ENCODE measurements around the gene PHEX.

Gene PHEX

DNA sequence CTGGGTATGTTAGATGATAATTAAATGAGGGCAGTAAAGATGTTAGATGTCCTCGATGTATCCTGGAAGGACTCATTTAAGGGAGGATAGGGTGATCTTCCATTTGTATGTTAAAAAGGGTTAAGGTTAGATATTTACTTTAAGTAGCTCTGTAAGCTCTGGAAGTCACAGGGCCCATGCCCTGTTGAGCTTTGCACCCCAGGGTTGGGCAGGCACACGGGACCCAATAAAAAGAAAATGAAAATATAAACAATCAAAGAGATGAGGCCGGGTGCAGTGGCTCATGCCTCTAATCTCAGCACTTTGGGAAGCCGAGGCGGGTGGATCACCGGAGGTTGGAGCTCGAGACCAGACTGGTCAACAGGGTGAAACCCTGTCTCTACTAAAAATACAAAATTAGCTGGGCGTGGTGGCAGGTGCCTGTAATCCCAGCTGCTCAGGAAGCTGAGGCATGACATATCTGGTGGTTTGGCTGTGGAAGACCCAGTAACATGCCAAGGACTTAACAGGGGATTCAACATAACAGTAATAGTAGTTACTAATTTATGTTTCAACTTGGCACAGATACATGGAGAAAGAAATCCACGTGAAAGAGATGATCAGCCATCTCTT, 16.9 kb upstream of the PHEX start:
- Histone ChIP-seq H2BK120ac (ENCODE audit: low read depth, low read length) (no peak overlapping the region), H3K18ac (ENCODE audit: low read depth in 1 of 2, low read length in 2 of 2) (no peak overlapping the region), H3K23ac (ENCODE audit: low read length in 2 of 2) (no peak overlapping the region), H3K9me3 (ENCODE audit: control insufficient read depth, low read length) (no peaks in the 10 kb centered on the region), H3K4me1 (ENCODE audit: control insufficient read depth, insufficient read depth, low read depth, low read length) (no peaks in the 10 kb centered on the region), H2AK5ac (ENCODE audit: low read length, severe bottlenecking) (no peak overlapping the region), H3K27ac (ENCODE audit: low read length, poor library complexity, severe bottlenecking) (no peak overlapping the region), H2BK12ac (ENCODE audit: low read length in 2 of 2) (no peak overlapping the region), H3K4ac (ENCODE audit: low read depth in 1 of 2, low read length in 2 of 2) (no peak overlapping the region), H3K4me2 (ENCODE audit: low read length, poor library complexity, severe bottlenecking) (no peak overlapping the region), H3K36me3 (ENCODE audit: control insufficient read depth in 1 of 2, insufficient read depth in 2 of 2, low read depth in 1 of 2, low read length in 2 of 2) (no peaks in the 10 kb centered on the region), H2BK5ac (ENCODE audit: low read depth, low read length, poor library complexity, severe bottlenecking) (no peak overlapping the region), H4K91ac (ENCODE audit: low read length) (no peak overlapping the region), H3K4me3 (ENCODE audit: insufficient read depth in 1 of 2, low read depth in 1 of 2, low read length in 2 of 2) (no peak overlapping the region), H3K79me1 (replicated peaks; ENCODE audit: low read length, poor library complexity, severe bottlenecking) (no peaks in the 10 kb centered on the region), H3K9ac (ENCODE audit: low read length) (no peak overlapping the region), H3K14ac (ENCODE audit: low read length in 2 of 2) (no peak overlapping the region), H4K8ac (ENCODE audit: low read length) (no peak overlapping the region), H3K27me3 (ENCODE audit: control insufficient read depth in 1 of 2, insufficient read depth in 1 of 2, low read length in 2 of 2) (peaks cover 0 to 3% of the 10 kb centered on the region in 2 experiments), H2BK15ac (ENCODE audit: low read depth, poor library complexity, severe bottlenecking) (no peak overlapping the region), H2AFZ (ENCODE audit: low read depth, low read length) (no peak overlapping the region)
- DNase-seq = no peak
- WGBS = 96% methylated on average over 6 of the region's 9 CpGs

DNA sequence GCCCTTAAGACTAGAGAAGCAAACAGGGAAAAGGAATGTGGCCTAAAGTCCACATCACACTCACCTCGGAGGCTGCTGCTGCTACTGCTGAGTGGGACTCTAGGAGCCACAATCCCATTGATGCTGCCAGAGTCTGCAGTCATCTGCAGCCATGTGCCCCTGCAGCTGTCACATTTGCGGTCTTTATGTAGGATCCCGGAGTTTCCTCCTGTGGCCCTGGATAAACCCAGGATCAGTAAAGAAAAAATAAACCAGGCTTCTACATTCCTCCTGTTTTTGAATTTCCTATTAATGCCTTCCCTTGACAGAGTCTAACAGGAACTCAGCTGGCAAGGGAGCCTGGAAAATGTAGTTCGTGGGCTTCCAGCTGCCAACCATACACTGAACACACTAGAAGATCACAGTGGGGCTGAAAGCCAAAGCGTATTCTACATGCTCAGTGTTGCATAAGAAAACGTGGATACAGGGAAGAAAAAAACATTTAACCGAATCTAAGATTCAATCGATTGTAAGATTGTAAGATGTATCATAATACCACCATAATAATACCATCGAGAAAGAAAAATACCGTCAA, 10.3 kb upstream of the PHEX start:
- Histone ChIP-seq H3K23ac (ENCODE audit: low read length in 2 of 2) (no peak overlapping the region), H3K36me3 (ENCODE audit: control insufficient read depth in 1 of 2, insufficient read depth in 2 of 2, low read depth in 1 of 2, low read length in 2 of 2) (no peaks in the 10 kb centered on the region), H3K4me3 (ENCODE audit: insufficient read depth in 1 of 2, low read depth in 1 of 2, low read length in 2 of 2) (no peak overlapping the region), H3K4me2 (ENCODE audit: low read length, poor library complexity, severe bottlenecking) (no peak overlapping the region), H3K9me3 (ENCODE audit: control insufficient read depth, low read length) (no peaks in the 10 kb centered on the region), H3K27me3 (ENCODE audit: control insufficient read depth in 1 of 2, insufficient read depth in 1 of 2, low read length in 2 of 2) (no peaks in the 10 kb centered on the region), H2BK15ac (ENCODE audit: low read depth, poor library complexity, severe bottlenecking) (no peak overlapping the region), H4K8ac (ENCODE audit: low read length) (no peak overlapping the region), H3K79me1 (replicated peaks; ENCODE audit: low read length, poor library complexity, severe bottlenecking) (no peaks in the 10 kb centered on the region), H3K14ac (ENCODE audit: low read length in 2 of 2) (no peak overlapping the region), H3K9ac (ENCODE audit: low read length) (no peak overlapping the region), H2BK120ac (ENCODE audit: low read depth, low read length) (no peak overlapping the region), H2BK12ac (ENCODE audit: low read length in 2 of 2) (no peak overlapping the region), H4K91ac (ENCODE audit: low read length) (no peak overlapping the region), H3K4ac (ENCODE audit: low read depth in 1 of 2, low read length in 2 of 2) (no peak overlapping the region), H2AFZ (ENCODE audit: low read depth, low read length) (no peak overlapping the region), H2BK5ac (ENCODE audit: low read depth, low read length, poor library complexity, severe bottlenecking) (no peak overlapping the region), H3K4me1 (ENCODE audit: control insufficient read depth, insufficient read depth, low read depth, low read length) (no peaks in the 10 kb centered on the region), H3K18ac (ENCODE audit: low read depth in 1 of 2, low read length in 2 of 2) (no peak overlapping the region), H3K27ac (ENCODE audit: low read length, poor library complexity, severe bottlenecking) (no peak overlapping the region), H2AK5ac (ENCODE audit: low read length, severe bottlenecking) (no peak overlapping the region)
- 98% methylated on average over 4 of the region's 10 CpGs for WGBS
- DNase-seq = no peak

DNA sequence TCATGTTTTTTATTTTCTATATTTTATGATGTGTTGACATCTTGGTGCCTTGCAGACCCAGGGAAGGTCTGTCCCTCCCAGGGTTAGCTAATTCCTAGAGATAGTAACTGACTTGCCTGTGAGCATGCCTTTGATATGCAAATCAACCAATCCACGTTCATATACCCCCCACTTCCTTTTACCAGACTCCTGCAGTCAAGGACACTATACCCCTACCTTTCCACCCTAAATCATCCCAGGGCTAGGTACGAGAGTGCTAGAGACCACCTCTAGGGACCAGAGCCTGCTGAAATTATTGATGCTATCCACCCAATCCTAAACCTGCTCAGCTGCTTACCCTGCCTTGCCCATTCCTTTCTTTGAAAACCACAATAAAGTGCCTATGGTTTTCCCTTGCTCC, 7.5 kb upstream of the PHEX start:
- H3K27me3 ChIP-seq (ENCODE audit: control insufficient read depth in 1 of 2, insufficient read depth in 1 of 2, low read length in 2 of 2) = no peaks in the 10 kb centered on the region
- H3K36me3 ChIP-seq (ENCODE audit: control insufficient read depth in 1 of 2, insufficient read depth in 2 of 2, low read depth in 1 of 2, low read length in 2 of 2) = no peaks in the 10 kb centered on the region
- no peak overlapping the region for H3K14ac ChIP-seq (ENCODE audit: low read length in 2 of 2)
- no peaks in the 10 kb centered on the region for H3K79me1 ChIP-seq (replicated peaks; ENCODE audit: low read length, poor library complexity, severe bottlenecking)
- no peak overlapping the region for H3K4ac ChIP-seq (ENCODE audit: low read depth in 1 of 2, low read length in 2 of 2)
- H2AK5ac ChIP-seq (ENCODE audit: low read length, severe bottlenecking) = no peak overlapping the region
- no peak overlapping the region for H4K8ac ChIP-seq (ENCODE audit: low read length)
- H3K9ac ChIP-seq (ENCODE audit: low read length) = no peak overlapping the region
- no peak overlapping the region for H3K18ac ChIP-seq (ENCODE audit: low read depth in 1 of 2, low read length in 2 of 2)
- H3K4me3 ChIP-seq (ENCODE audit: insufficient read depth in 1 of 2, low read depth in 1 of 2, low read length in 2 of 2) = no peak overlapping the region
- no peak overlapping the region for H2BK120ac ChIP-seq (ENCODE audit: low read depth, low read length)
- 50% methylated on average over 2 of the region's 2 CpGs for WGBS
- H3K27ac ChIP-seq (ENCODE audit: low read length, poor library complexity, severe bottlenecking) = no peak overlapping the region
- H2BK5ac ChIP-seq (ENCODE audit: low read depth, low read length, poor library complexity, severe bottlenecking) = no peak overlapping the region
- no peak for DNase-seq
- H3K4me1 ChIP-seq (ENCODE audit: control insufficient read depth, insufficient read depth, low read depth, low read length) = no peaks in the 10 kb centered on the region
- no peaks in the 10 kb centered on the region for H3K9me3 ChIP-seq (ENCODE audit: control insufficient read depth, low read length)
- no peak overlapping the region for H4K91ac ChIP-seq (ENCODE audit: low read length)
- H3K23ac ChIP-seq (ENCODE audit: low read length in 2 of 2) = no peak overlapping the region
- H2BK15ac ChIP-seq (ENCODE audit: low read depth, poor library complexity, severe bottlenecking) = no peak overlapping the region
- H3K4me2 ChIP-seq (ENCODE audit: low read length, poor library complexity, severe bottlenecking) = no peak overlapping the region
- no peak overlapping the region for H2BK12ac ChIP-seq (ENCODE audit: low read length in 2 of 2)
- H2AFZ ChIP-seq (ENCODE audit: low read depth, low read length) = no peak overlapping the region

DNA sequence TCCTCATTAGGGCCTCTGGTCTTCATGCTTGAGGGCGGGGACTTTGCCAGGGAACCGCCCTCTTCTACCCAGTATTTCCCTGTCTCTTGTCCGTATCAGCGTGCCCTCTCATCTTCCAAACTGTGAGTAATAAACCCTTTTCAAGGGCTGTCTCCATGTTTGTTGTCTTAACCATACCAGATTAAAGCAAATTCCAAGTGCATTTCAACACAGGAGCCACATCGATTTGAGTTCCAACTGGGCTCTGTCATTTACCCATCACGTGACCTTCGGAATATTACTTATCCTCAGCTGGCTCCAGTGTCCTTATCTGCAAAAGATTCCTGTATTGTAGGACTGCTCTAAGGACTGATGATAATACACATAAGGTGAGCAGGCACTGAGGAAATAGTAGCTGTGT, 6.4 kb upstream of the PHEX start:
- Histone ChIP-seq H3K27ac (ENCODE audit: low read length, poor library complexity, severe bottlenecking) (no peak overlapping the region), H2AFZ (ENCODE audit: low read depth, low read length) (no peak overlapping the region), H4K91ac (ENCODE audit: low read length) (no peak overlapping the region), H2BK120ac (ENCODE audit: low read depth, low read length) (no peak overlapping the region), H3K9me3 (ENCODE audit: control insufficient read depth, low read length) (no peaks in the 10 kb centered on the region), H3K23ac (ENCODE audit: low read length in 2 of 2) (no peak overlapping the region), H3K4ac (ENCODE audit: low read depth in 1 of 2, low read length in 2 of 2) (no peak overlapping the region), H3K36me3 (ENCODE audit: control insufficient read depth in 1 of 2, insufficient read depth in 2 of 2, low read depth in 1 of 2, low read length in 2 of 2) (no peaks in the 10 kb centered on the region), H3K4me3 (ENCODE audit: insufficient read depth in 1 of 2, low read depth in 1 of 2, low read length in 2 of 2) (no peak overlapping the region), H2BK15ac (ENCODE audit: low read depth, poor library complexity, severe bottlenecking) (no peak overlapping the region), H2BK12ac (ENCODE audit: low read length in 2 of 2) (no peak overlapping the region), H3K4me2 (ENCODE audit: low read length, poor library complexity, severe bottlenecking) (no peak overlapping the region), H3K9ac (ENCODE audit: low read length) (no peak overlapping the region), H2BK5ac (ENCODE audit: low read depth, low read length, poor library complexity, severe bottlenecking) (no peak overlapping the region), H3K27me3 (ENCODE audit: control insufficient read depth in 1 of 2, insufficient read depth in 1 of 2, low read length in 2 of 2) (no peaks in the 10 kb centered on the region), H4K8ac (ENCODE audit: low read length) (no peak overlapping the region), H3K18ac (ENCODE audit: low read depth in 1 of 2, low read length in 2 of 2) (no peak overlapping the region), H3K79me1 (replicated peaks; ENCODE audit: low read length, poor library complexity, severe bottlenecking) (no peaks in the 10 kb centered on the region), H2AK5ac (ENCODE audit: low read length, severe bottlenecking) (no peak overlapping the region), H3K14ac (ENCODE audit: low read length in 2 of 2) (no peak overlapping the region), H3K4me1 (ENCODE audit: control insufficient read depth, insufficient read depth, low read depth, low read length) (no peaks in the 10 kb centered on the region)
- WGBS = 81% methylated on average over 5 of the region's 7 CpGs
- no peak for DNase-seq
